ENCODE measurements around the gene TTYH2. TPM values are rescaled to one million over a fixed set of nuclear protein-coding genes. Genes with fewer than 3 reads are reported as not detected.

The TTYH2 gene
- total RNA-seq, 1 donor from 2014 or later = 1.2 TPM

DNA sequence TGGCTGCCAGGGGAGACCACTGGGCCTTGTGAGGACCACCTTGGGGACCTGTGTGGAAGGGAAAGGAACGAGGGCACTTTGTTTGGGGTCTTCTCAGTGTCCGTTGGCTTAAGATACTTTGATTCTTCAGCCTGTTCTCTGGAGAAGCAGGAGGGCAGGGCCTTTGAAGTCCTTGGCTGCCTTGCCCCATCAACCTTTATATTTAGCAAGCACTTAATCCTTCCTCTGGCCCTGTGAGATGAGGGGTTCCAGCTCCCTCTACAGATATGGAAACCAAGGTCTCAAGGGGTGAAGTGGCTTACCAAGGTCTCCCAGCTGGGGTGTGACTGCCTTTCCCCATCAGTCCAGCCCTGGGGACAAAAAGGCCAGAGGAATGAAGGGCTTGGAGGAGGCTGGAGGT, 28.5 kb downstream of the TTYH2 start:
- no peak overlapping the region for H3K4me3 ChIP-seq (ENCODE audit: low read depth, low read length)
- DNase-seq (ENCODE audit: low read depth) = no peak
- TF ChIP-seq, protein P1, sequence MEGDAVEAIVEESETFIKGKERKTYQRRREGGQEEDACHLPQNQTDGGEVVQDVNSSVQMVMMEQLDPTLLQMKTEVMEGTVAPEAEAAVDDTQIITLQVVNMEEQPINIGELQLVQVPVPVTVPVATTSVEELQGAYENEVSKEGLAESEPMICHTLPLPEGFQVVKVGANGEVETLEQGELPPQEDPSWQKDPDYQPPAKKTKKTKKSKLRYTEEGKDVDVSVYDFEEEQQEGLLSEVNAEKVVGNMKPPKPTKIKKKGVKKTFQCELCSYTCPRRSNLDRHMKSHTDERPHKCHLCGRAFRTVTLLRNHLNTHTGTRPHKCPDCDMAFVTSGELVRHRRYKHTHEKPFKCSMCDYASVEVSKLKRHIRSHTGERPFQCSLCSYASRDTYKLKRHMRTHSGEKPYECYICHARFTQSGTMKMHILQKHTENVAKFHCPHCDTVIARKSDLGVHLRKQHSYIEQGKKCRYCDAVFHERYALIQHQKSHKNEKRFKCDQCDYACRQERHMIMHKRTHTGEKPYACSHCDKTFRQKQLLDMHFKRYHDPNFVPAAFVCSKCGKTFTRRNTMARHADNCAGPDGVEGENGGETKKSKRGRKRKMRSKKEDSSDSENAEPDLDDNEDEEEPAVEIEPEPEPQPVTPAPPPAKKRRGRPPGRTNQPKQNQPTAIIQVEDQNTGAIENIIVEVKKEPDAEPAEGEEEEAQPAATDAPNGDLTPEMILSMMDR (conservative IDR thresholded peaks at IDR 0.05; ENCODE audit: low read depth, low read length) = no peak

DNA sequence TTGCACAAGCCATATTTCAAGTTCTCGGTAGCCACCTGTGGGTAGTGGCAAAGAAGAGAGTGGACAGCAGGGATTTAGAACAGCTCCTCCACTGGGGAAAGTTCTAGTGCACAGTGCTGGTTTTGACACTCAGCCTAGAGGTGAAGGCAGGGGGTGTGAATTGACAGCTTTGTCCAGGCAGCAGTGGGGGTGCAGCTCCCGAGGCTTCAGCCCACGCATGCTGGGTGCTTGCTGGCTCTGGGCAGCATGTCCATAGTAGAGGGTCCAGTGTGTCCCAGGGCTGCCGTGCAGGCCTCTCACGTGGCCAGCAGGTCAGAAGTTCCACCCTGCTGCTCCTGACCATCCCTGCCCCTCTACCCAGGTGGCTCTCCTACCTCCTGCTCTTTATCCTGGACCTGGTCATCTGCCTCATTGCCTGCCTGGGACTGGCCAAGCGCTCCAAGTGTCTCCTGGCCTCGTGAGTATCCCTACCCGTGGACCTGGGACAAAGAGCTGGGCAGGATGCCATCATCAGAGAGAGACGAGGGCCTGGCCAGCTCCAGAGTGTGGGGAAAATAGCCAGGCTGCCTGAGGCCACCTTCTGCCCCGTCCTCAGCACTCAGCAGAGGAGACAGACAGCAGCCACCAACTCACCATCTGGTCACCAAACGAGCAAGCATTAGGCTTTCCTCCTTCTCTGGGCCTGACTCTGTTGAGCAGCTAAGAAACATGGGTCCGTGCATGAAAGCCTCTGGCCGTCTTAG, 29.8 kb downstream of the TTYH2 start:
- no peak for DNase-seq (ENCODE audit: low read depth)
- TF ChIP-seq, protein P1 (conservative IDR thresholded peaks at IDR 0.05; ENCODE audit: low read depth, low read length) = no peak
- no peak overlapping the region for H3K4me3 ChIP-seq (ENCODE audit: low read depth, low read length)

DNA sequence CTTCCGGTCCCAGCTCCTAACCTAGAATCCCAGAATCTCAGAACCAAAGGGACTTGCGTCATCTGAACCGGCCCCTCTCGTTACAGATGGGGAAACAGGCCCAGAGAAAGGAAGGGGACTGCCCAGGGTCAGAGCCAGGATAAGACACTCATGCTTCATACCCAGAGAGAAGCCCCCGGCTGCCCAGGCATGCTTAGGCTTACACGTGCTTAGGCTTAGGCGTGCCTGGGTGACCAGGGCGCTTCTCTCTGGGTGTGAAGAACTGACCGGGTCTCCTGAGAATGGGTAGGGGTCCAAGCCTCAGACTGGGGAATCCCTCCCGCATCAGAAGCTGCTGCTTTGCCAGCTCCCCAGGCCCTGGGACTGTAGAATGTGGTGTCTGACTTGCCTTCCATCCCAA, 30.8 kb downstream of the TTYH2 start:
- DNase-seq (ENCODE audit: low read depth) = no peak
- no peak overlapping the region for H3K4me3 ChIP-seq (ENCODE audit: low read depth, low read length)
- TF ChIP-seq, protein P1 (conservative IDR thresholded peaks at IDR 0.05; ENCODE audit: low read depth, low read length) = no peak

DNA sequence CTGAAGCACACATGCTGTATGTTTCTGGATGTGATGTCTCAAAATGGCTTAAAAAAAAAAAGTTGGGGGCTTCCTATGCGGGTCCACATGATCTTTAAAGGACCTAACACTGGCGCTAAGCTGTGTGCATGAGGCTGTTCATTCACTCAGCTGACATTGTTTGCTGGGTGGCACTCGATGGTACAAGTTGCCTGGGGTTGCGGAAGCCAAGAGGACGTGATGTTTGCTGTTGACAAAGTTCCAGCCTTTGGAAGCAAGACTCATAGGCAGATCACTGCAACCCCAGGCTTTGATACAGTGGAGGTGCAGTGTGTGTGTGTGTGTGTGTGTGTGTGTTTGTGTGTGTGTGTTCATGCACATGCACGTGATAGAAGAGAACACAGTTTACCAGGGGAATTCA, 31.2 kb downstream of the TTYH2 start:
- no peak overlapping the region for H3K4me3 ChIP-seq (ENCODE audit: low read depth, low read length)
- no peak for DNase-seq (ENCODE audit: low read depth)
- TF ChIP-seq, protein P1 (conservative IDR thresholded peaks at IDR 0.05; ENCODE audit: low read depth, low read length) = no peak

DNA sequence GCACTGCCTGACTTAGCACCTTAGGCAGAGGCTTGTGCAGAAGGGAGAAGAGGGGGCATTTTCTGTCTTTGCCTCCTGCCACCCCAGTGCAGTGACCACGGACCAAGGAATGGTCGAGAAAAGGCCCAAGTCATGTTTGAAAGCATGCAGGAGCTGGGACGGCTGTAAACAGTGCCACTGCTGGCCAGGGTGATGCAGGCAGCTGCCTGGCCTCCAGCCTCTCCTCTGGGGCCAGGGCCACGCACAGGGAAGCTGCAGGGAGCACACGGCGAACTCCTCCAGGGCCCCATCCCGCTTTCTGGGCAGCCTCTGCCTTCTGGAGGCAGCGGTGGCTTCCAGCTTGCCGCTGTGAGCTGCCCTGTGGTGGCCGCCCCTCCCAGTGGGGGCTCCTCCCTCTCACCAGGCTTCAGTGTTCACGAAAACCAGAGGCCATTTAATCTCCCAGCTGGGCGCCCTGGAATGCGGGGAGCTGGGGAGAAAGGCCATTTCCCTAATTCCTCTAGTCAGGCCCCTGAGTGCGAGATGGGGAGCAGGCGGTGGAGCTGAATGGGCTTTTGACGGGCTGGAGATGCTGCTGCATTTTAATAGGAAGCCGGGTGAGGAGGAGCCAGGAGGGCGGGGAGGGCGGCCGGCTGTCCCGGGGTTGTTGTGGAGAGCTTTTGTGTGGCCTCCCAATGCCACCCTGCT, 31.9 kb downstream of the TTYH2 start:
- H3K4me3 ChIP-seq (ENCODE audit: low read depth, low read length) = no peak overlapping the region
- TF ChIP-seq, protein P1 (conservative IDR thresholded peaks at IDR 0.05; ENCODE audit: low read depth, low read length) = no peak
- no peak for DNase-seq (ENCODE audit: low read depth)

DNA sequence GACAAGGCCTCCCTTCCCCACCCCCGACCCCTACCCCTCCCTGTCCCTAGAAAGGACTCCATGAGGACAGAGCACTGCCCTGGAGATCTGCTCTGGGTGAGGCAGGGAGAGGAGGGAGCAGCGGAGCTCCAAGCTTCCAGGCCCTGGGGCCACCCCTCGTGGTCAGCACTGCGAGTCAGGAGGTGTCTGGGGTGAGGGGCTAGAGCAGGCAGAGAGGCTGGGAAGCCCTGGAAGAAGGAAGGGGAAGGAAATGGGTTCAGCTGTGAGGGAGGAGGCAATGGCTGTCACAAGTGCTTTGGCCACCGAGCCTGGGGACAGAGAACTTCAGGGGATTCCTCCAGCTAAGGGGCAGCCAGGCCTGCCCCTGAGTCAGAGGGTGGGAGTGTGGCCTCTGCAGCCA, 32.5 kb downstream of the TTYH2 start:
- DNase-seq (ENCODE audit: low read depth) = no peak
- TF ChIP-seq, protein P1 (conservative IDR thresholded peaks at IDR 0.05; ENCODE audit: low read depth, low read length) = no peak
- H3K4me3 ChIP-seq (ENCODE audit: low read depth, low read length) = no peak overlapping the region
